GM06990 (cell line): ENCODE results near the gene PRPF18.

Source experiments
- DNase-seq: peaks from one replicate; pipeline ENCODE4 v3.0.0-alpha.2; 2011; ENCODE audit not compliant: insufficient read length; ENCODE audit errors: extremely low read depth
- H3K27me3 ChIP-seq: replicated peaks from 2 replicates; pipeline ENCODE4 v1.6.0; 2011; ENCODE audit warnings: low read length; ENCODE audit not compliant: control insufficient read depth, insufficient read depth
- H3K36me3 ChIP-seq: 2 replicates; pipeline ENCODE4 v1.5.1; 2011; ENCODE audit warnings: low read length; ENCODE audit not compliant: control insufficient read depth, insufficient read depth
- H3K4me3 ChIP-seq: replicated peaks from 2 replicates; pipeline ENCODE4 v1.5.1; 2011; ENCODE audit warnings: low read depth, mild to moderate bottlenecking, control low read depth, low read length
- TF ChIP-seq, protein P1 (sequence below): IDR thresholded peaks from 2 replicates; pipeline ENCODE4 v1.5.1; 2011; ENCODE audit warnings: low read length, control low read depth, mild to moderate bottlenecking, inconsistent platforms; ENCODE audit not compliant: insufficient read depth, poor library complexity, severe bottlenecking

Gene PRPF18

DNA sequence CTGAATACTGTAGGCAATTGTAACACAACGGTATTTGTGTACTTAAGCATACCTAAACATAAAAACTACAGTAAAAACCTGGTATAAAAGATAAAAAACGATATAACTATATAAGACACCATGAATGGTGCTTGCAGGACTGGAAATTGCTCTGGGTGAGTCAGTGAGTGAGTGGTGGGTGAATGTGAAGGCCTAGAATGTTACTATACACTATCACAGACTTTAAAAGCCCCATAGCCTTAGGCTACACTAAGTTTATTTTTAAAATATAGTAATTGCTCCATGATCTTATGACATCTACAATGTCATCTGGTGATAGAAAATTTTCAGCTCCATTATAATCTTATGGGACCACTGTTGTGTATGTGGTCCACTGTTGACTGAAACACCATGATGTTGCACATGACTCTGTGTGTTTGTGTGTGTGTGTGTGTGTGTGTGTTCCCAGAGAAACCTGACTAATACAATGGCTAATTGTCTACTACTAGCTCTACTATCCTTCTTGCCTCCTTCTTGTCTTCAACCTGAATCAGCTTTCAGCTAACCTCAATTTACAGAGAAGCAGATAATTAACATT is 27.6 kb upstream of the PRPF18 start:
- no peaks in the 10 kb centered on the region for H3K27me3 ChIP-seq
- TF ChIP-seq, protein P1, sequence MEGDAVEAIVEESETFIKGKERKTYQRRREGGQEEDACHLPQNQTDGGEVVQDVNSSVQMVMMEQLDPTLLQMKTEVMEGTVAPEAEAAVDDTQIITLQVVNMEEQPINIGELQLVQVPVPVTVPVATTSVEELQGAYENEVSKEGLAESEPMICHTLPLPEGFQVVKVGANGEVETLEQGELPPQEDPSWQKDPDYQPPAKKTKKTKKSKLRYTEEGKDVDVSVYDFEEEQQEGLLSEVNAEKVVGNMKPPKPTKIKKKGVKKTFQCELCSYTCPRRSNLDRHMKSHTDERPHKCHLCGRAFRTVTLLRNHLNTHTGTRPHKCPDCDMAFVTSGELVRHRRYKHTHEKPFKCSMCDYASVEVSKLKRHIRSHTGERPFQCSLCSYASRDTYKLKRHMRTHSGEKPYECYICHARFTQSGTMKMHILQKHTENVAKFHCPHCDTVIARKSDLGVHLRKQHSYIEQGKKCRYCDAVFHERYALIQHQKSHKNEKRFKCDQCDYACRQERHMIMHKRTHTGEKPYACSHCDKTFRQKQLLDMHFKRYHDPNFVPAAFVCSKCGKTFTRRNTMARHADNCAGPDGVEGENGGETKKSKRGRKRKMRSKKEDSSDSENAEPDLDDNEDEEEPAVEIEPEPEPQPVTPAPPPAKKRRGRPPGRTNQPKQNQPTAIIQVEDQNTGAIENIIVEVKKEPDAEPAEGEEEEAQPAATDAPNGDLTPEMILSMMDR, result no peak
- H3K36me3 ChIP-seq, result no peaks in the 10 kb centered on the region
- DNase-seq, result no peak
- H3K4me3 ChIP-seq, result no peak overlapping the region

DNA sequence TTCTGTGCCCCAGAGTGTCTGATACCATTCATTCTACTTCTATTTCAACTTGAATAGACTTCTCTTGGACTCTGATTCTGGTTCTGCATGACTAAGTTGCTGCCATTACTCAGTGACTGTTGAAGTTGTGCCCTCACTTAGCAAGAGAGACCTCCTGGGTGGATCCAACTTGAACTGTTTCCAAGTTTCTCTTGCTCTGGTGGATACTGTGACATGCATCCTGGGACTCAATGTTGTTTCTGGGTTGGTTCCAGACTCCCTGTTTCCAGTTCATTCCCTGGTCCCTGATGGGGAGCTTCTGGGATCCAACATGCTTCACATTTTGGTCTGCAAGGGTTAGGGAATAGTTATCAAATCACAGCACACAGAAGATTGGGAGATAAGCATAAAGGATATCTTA is 26.2 kb upstream of the PRPF18 start:
- Histone ChIP-seq H3K27me3 (no peaks in the 10 kb centered on the region), H3K4me3 (no peak overlapping the region), H3K36me3 (no peaks in the 10 kb centered on the region)
- TF ChIP-seq, protein P1, result no peak
- DNase-seq, result no peak

DNA sequence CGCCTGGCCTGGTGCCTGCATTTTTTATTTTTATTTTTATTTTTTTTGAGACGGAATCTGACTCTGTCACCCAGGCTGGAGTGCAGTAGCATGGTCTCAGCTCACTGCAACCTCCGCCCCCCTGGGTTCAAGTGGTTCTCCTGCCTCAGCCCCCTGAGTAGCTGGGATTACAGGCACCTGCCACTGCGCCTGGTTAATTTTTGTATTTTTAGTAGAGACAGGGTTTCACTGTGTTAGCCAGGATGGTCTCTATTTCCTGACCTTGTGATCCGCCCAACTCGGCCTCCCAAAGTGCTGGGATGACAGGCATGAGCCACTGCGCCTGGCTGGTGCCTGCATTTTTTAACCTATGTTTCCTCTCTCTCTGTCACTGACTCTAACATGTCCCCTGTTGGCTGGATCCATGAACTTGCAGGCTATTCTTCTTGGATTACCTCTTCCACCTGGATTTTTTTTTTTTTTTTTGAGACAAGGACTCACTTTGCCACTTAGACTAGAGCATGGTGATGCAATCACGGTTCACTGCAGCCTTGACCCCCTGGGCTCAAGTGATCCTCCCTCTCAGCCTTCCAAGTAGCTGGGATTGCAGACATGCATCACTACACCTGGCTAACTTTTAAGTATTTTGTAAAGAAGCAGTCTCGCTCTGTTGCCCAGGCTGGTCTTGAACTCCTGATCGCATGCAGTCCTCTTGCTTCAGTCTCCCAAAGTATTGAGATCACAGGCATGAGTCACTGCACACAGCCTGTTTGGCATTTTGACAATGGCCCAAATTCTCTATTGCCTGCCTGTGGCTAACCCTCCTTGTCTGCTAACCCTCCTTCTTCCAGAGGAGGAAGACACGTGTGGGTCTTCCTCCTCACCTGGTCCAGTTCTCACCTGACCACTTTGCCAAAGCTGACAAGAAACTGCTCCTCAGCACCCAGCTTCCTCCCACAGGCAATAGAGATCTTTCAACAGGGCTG is 23.0 kb upstream of the PRPF18 start:
- Histone ChIP-seq H3K4me3 (no peak overlapping the region), H3K27me3 (no peaks in the 10 kb centered on the region), H3K36me3 (no peaks in the 10 kb centered on the region)
- no peak for DNase-seq
- TF ChIP-seq, protein P1, result no peak

DNA sequence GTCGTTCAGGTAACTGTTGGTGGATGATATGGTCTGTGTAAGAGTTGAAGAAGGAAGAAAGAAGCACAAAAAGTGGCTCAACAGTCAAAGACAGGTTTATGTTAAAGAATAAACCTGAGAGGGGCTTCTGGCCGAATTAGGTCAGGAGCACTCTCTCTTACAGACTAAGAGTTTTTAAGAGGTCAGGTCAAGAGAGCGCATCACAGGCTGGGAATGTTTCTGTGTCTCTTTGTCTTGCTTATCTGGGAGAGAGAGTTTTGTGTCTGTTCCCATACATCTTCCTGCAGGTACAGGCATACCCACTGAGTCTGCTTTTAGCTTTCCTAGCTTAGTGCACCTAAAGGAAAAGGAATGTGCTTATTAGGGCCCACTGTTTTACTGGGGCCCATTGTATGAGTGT is 22.2 kb upstream of the PRPF18 start:
- no peaks in the 10 kb centered on the region for H3K27me3 ChIP-seq
- no peaks in the 10 kb centered on the region for H3K36me3 ChIP-seq
- TF ChIP-seq, protein P1, result no peak
- no peak for DNase-seq
- no peak overlapping the region for H3K4me3 ChIP-seq

DNA sequence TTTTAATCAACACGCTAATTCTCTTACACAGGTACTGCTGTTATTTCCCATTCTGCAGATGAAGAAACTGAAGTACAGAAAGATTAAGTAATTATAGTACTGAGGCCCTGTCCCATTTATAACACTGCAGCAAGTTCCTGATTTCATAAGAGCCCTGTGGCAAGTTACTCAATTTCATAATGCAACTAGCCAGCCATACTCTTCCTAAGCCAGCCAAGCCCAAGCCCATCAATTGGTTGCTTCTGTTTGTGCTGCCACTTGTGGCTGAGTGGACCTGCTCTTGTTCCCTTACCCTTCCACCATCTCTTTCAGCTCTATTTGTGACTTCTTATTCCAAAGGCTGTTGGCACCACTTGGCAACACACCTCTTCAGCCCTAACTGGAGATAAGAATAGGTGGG is 19.7 kb upstream of the PRPF18 start:
- H3K27me3 ChIP-seq, result no peaks in the 10 kb centered on the region
- no peak for DNase-seq
- TF ChIP-seq, protein P1, result no peak
- no peaks in the 10 kb centered on the region for H3K36me3 ChIP-seq
- H3K4me3 ChIP-seq, result no peak overlapping the region
